Neutrophil (primary cell): ENCODE measurements around the gene KLK15.
A peak's percentile ranks its signal among the peaks of the same experiment; 100 is the strongest.

ENCODE experiments used
- H3K27ac ChIP-seq: fragments of 200-600 bp; sonication (generic); 2 replicates; pipeline ENCODE4 v1.5.1; 2016; ENCODE audit warnings: mild to moderate bottlenecking, moderate library complexity
- H3K27me3 ChIP-seq: fragments of 200-600 bp; sonication (generic); 2 replicates; pipeline ENCODE4 v1.6.0; 2016; ENCODE audit warnings: mild to moderate bottlenecking
- H3K36me3 ChIP-seq: fragments of 200-600 bp; sonication (generic); 2 replicates; pipeline ENCODE4 v1.5.1; 2017
- H3K4me1 ChIP-seq, 2 experiments: fragments of 200-600 bp in 1 of 2; sonication (generic) in 1 of 2; 1 replicate in 1 of 2; 2 replicates in 1 of 2; pipeline versions ENCODE4 v1.5.1 to v1.6.1; 2013 to 2016; ENCODE audit warnings: low read depth in 1 of 2, low read length in 1 of 2, mild to moderate bottlenecking in 1 of 2, moderate library complexity in 1 of 2; ENCODE audit not compliant: control insufficient read depth in 1 of 2, insufficient read depth in 1 of 2
- H3K4me3 ChIP-seq, 2 experiments: fragments of 200-600 bp in 1 of 2; sonication (generic) in 1 of 2; 1 replicate in 1 of 2; 2 replicates in 1 of 2; pipeline ENCODE4 v1.5.1; 2013 to 2016; ENCODE audit warnings: low read depth in 1 of 2, low read length in 1 of 2, mild to moderate bottlenecking in 1 of 2, moderate library complexity in 1 of 2
- H3K9me3 ChIP-seq: fragments of 200-600 bp; sonication (generic); 2 replicates; pipeline ENCODE4 v1.5.1; 2016
- CTCF ChIP-seq: fragments of 200-600 bp; sonication (generic); IDR thresholded peaks from 2 replicates; pipeline ENCODE4 v1.5.1; 2016; ENCODE audit warnings: antibody characterized with exemption

Gene KLK15

GRCh38 chr19:50803633-50804419 lies 29.5 kb downstream of the KLK15 start:
- no peak for TF ChIP-seq CTCF
- H3K4me3 ChIP-seq: peak overlapping the region; percentile 68 to 79
- peaks cover 12 to 19% of the 10 kb centered on the region in 2 experiments for H3K4me1 ChIP-seq
- H3K36me3 ChIP-seq: peaks cover 8% of the 10 kb centered on the region
- H3K27me3 ChIP-seq: no peaks in the 10 kb centered on the region
- no peaks in the 10 kb centered on the region for H3K9me3 ChIP-seq
- no peak overlapping the region for H3K27ac ChIP-seq

- H3K9me3 ChIP-seq: no peaks in the 10 kb centered on the region
- H3K4me1 ChIP-seq: peaks cover 12 to 19% of the 10 kb centered on the region in 2 experiments
- no peak for TF ChIP-seq CTCF
- H3K4me3 ChIP-seq: no peak overlapping the region
- peaks cover 32% of the 10 kb centered on the region for H3K36me3 ChIP-seq
- H3K27me3 ChIP-seq: no peaks in the 10 kb centered on the region
- H3K27ac ChIP-seq: no peak overlapping the region
Measured at GRCh38 chr19:50801107-50801506, 32.3 kb downstream of the KLK15 start.

- peaks cover 12 to 15% of the 10 kb centered on the region in 2 experiments for H3K4me1 ChIP-seq
- H3K27me3 ChIP-seq: no peaks in the 10 kb centered on the region
- no peaks in the 10 kb centered on the region for H3K9me3 ChIP-seq
- no peak for TF ChIP-seq CTCF
- H3K4me3 ChIP-seq: no peak overlapping the region
- peaks cover 41% of the 10 kb centered on the region for H3K36me3 ChIP-seq
- H3K27ac ChIP-seq: no peak overlapping the region
Measured at GRCh38 chr19:50799547-50799851, 33.9 kb downstream of the KLK15 start.

DNA sequence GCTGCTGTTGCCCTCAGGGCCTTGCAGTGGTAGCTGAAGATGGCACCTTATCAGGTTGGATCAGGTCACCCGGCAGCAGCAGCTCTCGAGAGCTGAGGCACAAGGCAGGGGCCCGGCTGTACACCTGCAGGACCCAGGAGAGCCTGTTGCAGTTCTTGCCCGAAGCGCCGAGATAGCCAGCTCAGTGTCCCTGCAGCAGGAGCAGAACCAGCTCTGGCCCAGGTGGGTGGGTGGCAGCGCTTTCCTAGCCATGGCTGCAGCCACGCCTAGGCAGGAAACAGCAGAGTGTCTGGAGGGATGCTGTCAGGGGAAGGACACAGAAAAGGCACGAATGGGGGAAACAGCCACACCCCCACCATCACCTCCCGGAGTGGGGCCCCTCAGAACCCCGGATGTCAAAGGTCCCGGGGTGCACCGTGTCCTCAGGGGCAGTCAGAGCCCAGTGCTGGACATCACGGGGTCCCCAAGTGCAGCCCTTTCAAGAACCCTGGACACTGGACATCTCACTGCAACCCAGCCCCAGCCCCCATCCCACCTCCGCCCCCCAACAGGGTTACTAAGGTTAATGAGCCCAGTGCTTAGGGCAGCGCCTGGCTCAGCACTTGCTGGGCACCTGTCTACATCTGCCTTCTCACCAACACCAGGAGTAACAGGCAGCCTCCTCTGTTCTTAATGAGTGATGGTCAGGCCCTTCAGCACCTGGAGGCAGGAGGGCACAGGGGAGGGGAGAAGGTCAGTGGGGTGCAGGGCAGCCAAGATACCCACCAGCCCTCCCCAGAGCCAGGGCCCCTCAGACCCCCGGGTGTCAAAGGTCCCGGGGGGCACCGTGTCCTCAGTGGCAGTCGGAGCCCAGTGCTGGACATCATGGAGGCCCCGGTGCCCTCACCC lies 34.5 kb downstream of the KLK15 start:
- peaks cover 10 to 14% of the 10 kb centered on the region in 2 experiments for H3K4me1 ChIP-seq
- H3K4me3 ChIP-seq: no peak overlapping the region
- TF ChIP-seq CTCF: no peak
- no peaks in the 10 kb centered on the region for H3K9me3 ChIP-seq
- peaks cover 41% of the 10 kb centered on the region for H3K36me3 ChIP-seq
- H3K27me3 ChIP-seq: no peaks in the 10 kb centered on the region
- no peak overlapping the region for H3K27ac ChIP-seq

GRCh38 chr19:50797781-50798658 lies 35.4 kb downstream of the KLK15 start:
- Histone ChIP-seq H3K9me3 (no peaks in the 10 kb centered on the region), H3K27ac (no peak overlapping the region), H3K27me3 (no peaks in the 10 kb centered on the region), H3K4me1 (peaks cover 1 to 5% of the 10 kb centered on the region in 2 experiments), H3K36me3 (peaks cover 41% of the 10 kb centered on the region), H3K4me3 (no peak overlapping the region)
- no peak for TF ChIP-seq CTCF
